Measurements from ENCODE around the gene KIF1B.
"Not testable (repeated sequence)": the region's sequence is repeated elsewhere in the genome, so short reads cannot be mapped to it uniquely, and the experiment has no call there.

The KIF1B gene

GRCh38 chr1:10242811-10243210 is 32.4 kb downstream of the KIF1B start:
- no peak for DNase-seq

- DNase-seq: no peak
These were observed 35.3 kb downstream of the KIF1B start for GRCh38 chr1:10245674-10246073.

GRCh38 chr1:10249808-10250457 is 39.6 kb downstream of the KIF1B start:
- no peak for DNase-seq

- DNase-seq: no peak
These were observed 40.3 kb downstream of the KIF1B start for GRCh38 chr1:10250663-10251062.

GRCh38 chr1:10251325-10252108 is 41.1 kb downstream of the KIF1B start:
- not testable (repeated sequence) for DNase-seq

GRCh38 chr1:10252508-10252907 is 42.1 kb downstream of the KIF1B start:
- DNase-seq: no peak

- DNase-seq: no peak
These were observed 42.8 kb downstream of the KIF1B start for GRCh38 chr1:10253149-10253548.

GRCh38 chr1:10253755-10254154 is 43.4 kb downstream of the KIF1B start:
- no peak for DNase-seq

- no peak for DNase-seq
These were observed 47.5 kb downstream of the KIF1B start for GRCh38 chr1:10257851-10258250.

- DNase-seq: not testable (repeated sequence)
These were observed 49.2 kb downstream of the KIF1B start for GRCh38 chr1:10259547-10259946.

GRCh38 chr1:10263450-10264082 is 53.2 kb downstream of the KIF1B start:
- no peak for DNase-seq

GRCh38 chr1:10265027-10265426 is 54.7 kb downstream of the KIF1B start:
- DNase-seq: no peak

GRCh38 chr1:10265900-10266299 is 55.5 kb downstream of the KIF1B start:
- no peak for DNase-seq

- DNase-seq: no peak
These were observed 56.9 kb downstream of the KIF1B start for GRCh38 chr1:10267319-10267718.

GRCh38 chr1:10267921-10268320 is 57.6 kb downstream of the KIF1B start:
- DNase-seq: no peak

- DNase-seq: no peak
These were observed 60.7 kb downstream of the KIF1B start for GRCh38 chr1:10271090-10271489.

GRCh38 chr1:10271869-10272268 is 61.5 kb downstream of the KIF1B start:
- no peak for DNase-seq

- DNase-seq: no peak
These were observed 61.9 kb downstream of the KIF1B start for GRCh38 chr1:10272274-10272673.

- no peak for DNase-seq
These were observed 68.5 kb downstream of the KIF1B start for GRCh38 chr1:10278880-10279279.

- DNase-seq: no peak
These were observed 70.3 kb downstream of the KIF1B start for GRCh38 chr1:10280439-10281350.

GRCh38 chr1:10283318-10283984 is 73.1 kb downstream of the KIF1B start:
- no peak for DNase-seq

GRCh38 chr1:10286244-10286643 is 75.9 kb downstream of the KIF1B start:
- no peak for DNase-seq
